NCI-H2196 (cell line): ENCODE measurements around the gene FAM83G.

ENCODE experiments used
- DNase-seq: peaks from one replicate; lab custom pipeline; 2025; ENCODE audit not compliant: unreplicated experiment; lab: John Stamatoyannopoulos, UW

The FAM83G gene

GRCh38 chr17:18921912-18922451, 82.6 kb downstream of the FAM83G start:
- no peak for DNase-seq

- no peak for DNase-seq
These were observed 83.1 kb downstream of the FAM83G start for GRCh38 chr17:18921485-18921884.

GRCh38 chr17:18920911-18921441, 83.6 kb downstream of the FAM83G start:
- DNase-seq = no peak

GRCh38 chr17:18919963-18920362, 84.6 kb downstream of the FAM83G start:
- no peak for DNase-seq
